Keratinocyte (primary cell): ENCODE measurements around the gene CLDN2. TPM values are rescaled to one million over a fixed set of nuclear protein-coding genes. Genes with fewer than 3 reads are reported as not detected.

ENCODE experiments used
- DNase-seq: peaks from one replicate; pipeline ENCODE4 v3.0.0-alpha.2; 2011; ENCODE audit warnings: low read depth, missing footprints, low spot score
- FAIRE-seq: peaks from 2 replicates; lab custom pipeline; 2011; peaks lifted over from hg19 to GRCh38; lab: Jason Lieb, UNC
- H2AFZ ChIP-seq: 2 replicates; pipeline ENCODE4 v1.6.0; 2012; ENCODE audit warnings: low read length, control low read depth, inconsistent platforms; ENCODE audit not compliant: control insufficient read depth
- H3K27ac ChIP-seq: 2 replicates; pipeline ENCODE4 v1.5.1; 2011; ENCODE audit warnings: low read length; ENCODE audit not compliant: control insufficient read depth, insufficient read depth
- H3K27me3 ChIP-seq: 3 replicates; pipeline ENCODE4 v1.6.0; 2011; ENCODE audit warnings: low read length; ENCODE audit not compliant: control insufficient read depth, insufficient read depth; ENCODE audit errors: extremely low read depth
- H3K36me3 ChIP-seq, 2 experiments: 2 replicates in 1 of 2; 3 replicates in 1 of 2; pipeline ENCODE4 v1.5.1; 2011; ENCODE audit warnings: low read length in 2 of 2, mild to moderate bottlenecking in 1 of 2; ENCODE audit not compliant: control insufficient read depth in 2 of 2, insufficient read depth in 2 of 2; ENCODE audit errors: extremely low read depth in 1 of 2
- H3K4me1 ChIP-seq: 3 replicates; pipeline ENCODE4 v1.5.1; 2011; ENCODE audit warnings: low read length; ENCODE audit not compliant: control insufficient read depth, insufficient read depth; ENCODE audit errors: extremely low read depth
- H3K4me2 ChIP-seq: 3 replicates; pipeline ENCODE4 v1.6.0; 2011; ENCODE audit warnings: low read depth, low read length; ENCODE audit not compliant: control insufficient read depth, insufficient read depth; ENCODE audit errors: extremely low read depth
- H3K4me3 ChIP-seq, 3 experiments: fragments of 200-600 bp in 1 of 3; sonication (generic) in 1 of 3; 2 replicates in 2 of 3; 3 replicates in 1 of 3; pipeline ENCODE4 v1.5.1; 2011 to 2016; ENCODE audit warnings: low read length in 3 of 3, mild to moderate bottlenecking in 3 of 3, control low read depth in 2 of 3, inconsistent platforms in 1 of 3, low read depth in 1 of 3, mixed read lengths in 1 of 3, mixed run types in 1 of 3, moderate library complexity in 1 of 3; ENCODE audit not compliant: control insufficient read depth in 2 of 3, insufficient read depth in 2 of 3; ENCODE audit errors: extremely low read depth in 1 of 3
- H3K79me2 ChIP-seq: 2 replicates; pipeline ENCODE4 v1.6.0; 2012; ENCODE audit warnings: low read length; ENCODE audit not compliant: control insufficient read depth, insufficient read depth
- H3K9ac ChIP-seq: 3 replicates; pipeline ENCODE4 v1.6.0; 2011; ENCODE audit warnings: low read length; ENCODE audit not compliant: control insufficient read depth, insufficient read depth; ENCODE audit errors: extremely low read depth
- H3K9me1 ChIP-seq: 3 replicates; pipeline ENCODE4 v1.6.0; 2011; ENCODE audit warnings: low read length; ENCODE audit not compliant: control insufficient read depth, insufficient read depth; ENCODE audit errors: extremely low read depth
- H3K9me3 ChIP-seq: 2 replicates; pipeline ENCODE4 v1.5.1; 2012; ENCODE audit warnings: low read depth, low read length; ENCODE audit not compliant: control insufficient read depth
- H4K20me1 ChIP-seq: 3 replicates; pipeline ENCODE4 v1.6.0; 2011; ENCODE audit warnings: low read length; ENCODE audit not compliant: control insufficient read depth, insufficient read depth; ENCODE audit errors: extremely low read depth
- EZH2 ChIP-seq: IDR thresholded peaks from one replicate; pipeline ENCODE4 v1.6.1; 2012; ENCODE audit warnings: inconsistent platforms, mild to moderate bottlenecking, low read length, moderate library complexity
- dilution Hi-C: fragments of 300-500 bp; cut with MboI; formaldehyde crosslinking; loops from one replicate; pipeline ENCODE4 v1.7.0; 2020; ENCODE audit warnings: low sequenced_read_pairs; ENCODE audit not compliant: extremely low pct_ligation_motif_present
- polyA plus RNA-seq, 5 experiments: library from polyadenylated mRNA; depleted of rRNA in 3 of 5; stranded (reverse) in 3 of 5; stranded (forward) in 1 of 5; unstranded in 1 of 5; fragments of >200 nt; gene quantifications; 1 replicate in 1 of 5; 2 replicates in 3 of 5; 3 replicates in 1 of 5; pipeline versions ENCODE4 v1.2.1 to v1.2.3, GENCODE V29; 2011 to 2012; ENCODE audit warnings: missing spikeins in 2 of 5, low read depth in 1 of 5, low replicate concordance in 1 of 5
- TF ChIP-seq, protein P1 (sequence below), 3 experiments: IDR thresholded peaks in 1 of 3; conservative IDR thresholded peaks in 1 of 3; optimal IDR thresholded peaks in 1 of 3; 2 replicates in 2 of 3; 3 replicates in 1 of 3; pipeline versions ENCODE3 to v1.5.1; 2011; ENCODE audit warnings: low read length in 3 of 3, mild to moderate bottlenecking in 3 of 3, moderate library complexity in 2 of 3, control low read depth in 1 of 3, inconsistent platforms in 1 of 3; ENCODE audit not compliant: insufficient read depth in 2 of 3; ENCODE audit errors: extremely low read depth in 1 of 3

The CLDN2 gene
- polyA plus RNA-seq, 1 donor (not counting 4 experiments of a cell fraction or from before 2014, with no cell fraction given): not detected

DNA sequence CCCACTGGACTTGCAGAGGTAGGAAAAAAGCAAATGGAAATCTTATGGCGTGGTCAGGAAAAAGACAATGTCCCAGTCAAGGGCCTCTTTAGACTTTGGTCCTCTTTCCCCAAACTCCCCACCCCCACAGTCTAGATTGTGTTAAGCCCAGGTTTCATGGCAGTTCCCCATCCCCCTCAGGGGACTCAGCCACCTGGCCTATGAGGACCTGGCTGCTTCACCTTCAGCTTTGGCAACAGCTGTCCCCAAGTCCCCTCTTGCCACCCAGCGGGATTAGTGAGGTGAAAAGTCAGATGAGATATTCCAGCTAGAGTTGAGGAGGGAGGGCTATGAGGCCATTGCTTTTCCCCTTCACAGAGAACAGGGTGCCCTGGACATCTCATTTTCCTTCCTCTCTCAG is 17.5 kb upstream of the CLDN2 start:
- dilution Hi-C loops: no loop called here
- Histone ChIP-seq H3K27ac (no peak overlapping the region), H3K9me1 (no peaks in the 10 kb centered on the region), H3K4me3 (no peak overlapping the region), H2AFZ (no peak overlapping the region), H3K27me3 (peaks cover 7% of the 10 kb centered on the region), H3K79me2 (no peaks in the 10 kb centered on the region), H4K20me1 (no peaks in the 10 kb centered on the region), H3K4me2 (no peak overlapping the region), H3K9me3 (no peaks in the 10 kb centered on the region), H3K9ac (no peak overlapping the region), H3K36me3 (no peaks in the 10 kb centered on the region), H3K4me1 (no peaks in the 10 kb centered on the region)
- no peak for DNase-seq
- FAIRE-seq: no peak
- TF ChIP-seq, protein P1, sequence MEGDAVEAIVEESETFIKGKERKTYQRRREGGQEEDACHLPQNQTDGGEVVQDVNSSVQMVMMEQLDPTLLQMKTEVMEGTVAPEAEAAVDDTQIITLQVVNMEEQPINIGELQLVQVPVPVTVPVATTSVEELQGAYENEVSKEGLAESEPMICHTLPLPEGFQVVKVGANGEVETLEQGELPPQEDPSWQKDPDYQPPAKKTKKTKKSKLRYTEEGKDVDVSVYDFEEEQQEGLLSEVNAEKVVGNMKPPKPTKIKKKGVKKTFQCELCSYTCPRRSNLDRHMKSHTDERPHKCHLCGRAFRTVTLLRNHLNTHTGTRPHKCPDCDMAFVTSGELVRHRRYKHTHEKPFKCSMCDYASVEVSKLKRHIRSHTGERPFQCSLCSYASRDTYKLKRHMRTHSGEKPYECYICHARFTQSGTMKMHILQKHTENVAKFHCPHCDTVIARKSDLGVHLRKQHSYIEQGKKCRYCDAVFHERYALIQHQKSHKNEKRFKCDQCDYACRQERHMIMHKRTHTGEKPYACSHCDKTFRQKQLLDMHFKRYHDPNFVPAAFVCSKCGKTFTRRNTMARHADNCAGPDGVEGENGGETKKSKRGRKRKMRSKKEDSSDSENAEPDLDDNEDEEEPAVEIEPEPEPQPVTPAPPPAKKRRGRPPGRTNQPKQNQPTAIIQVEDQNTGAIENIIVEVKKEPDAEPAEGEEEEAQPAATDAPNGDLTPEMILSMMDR (optimal IDR thresholded peaks at IDR 0.05 in 1 of 3, IDR thresholded peaks at IDR 0.05 in 1 of 3, conservative IDR thresholded peaks at IDR 0.05 in 1 of 3; ENCODE audit: extremely low read depth in 1 of 3, insufficient read depth in 2 of 3, low read length in 3 of 3): no peak
- no peak for TF ChIP-seq EZH2

DNA sequence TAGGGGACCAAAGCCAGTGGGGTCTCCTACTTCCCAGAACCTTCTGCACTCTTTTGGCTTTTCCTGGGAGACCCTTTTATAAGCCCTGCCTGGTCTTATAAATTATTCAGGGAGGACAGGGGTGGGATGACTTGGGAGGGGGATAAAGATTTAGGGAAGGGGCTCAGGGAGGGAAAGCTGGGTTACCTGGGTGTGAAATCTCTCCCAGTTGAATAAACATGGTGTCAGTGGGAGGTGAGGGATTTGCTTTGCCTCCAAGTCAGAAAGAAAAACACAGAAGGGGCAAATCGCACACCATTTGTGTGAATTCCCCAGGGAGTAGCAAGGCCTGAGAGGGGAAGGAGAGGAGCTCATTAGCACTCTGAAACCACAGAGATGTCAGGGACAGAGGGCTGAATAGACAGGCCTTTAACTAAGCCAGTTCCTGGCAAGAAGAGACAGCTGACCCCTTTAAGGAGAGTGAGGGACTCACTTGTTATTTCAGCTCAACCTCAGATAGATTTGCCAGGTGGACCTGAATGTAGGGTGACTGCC is 16.8 kb upstream of the CLDN2 start, which contains the start of gene RIPPLY1:
Gene RIPPLY1 (minus strand): TSS at position 51 of the 534 bp plus-strand sequence. CDS start 54 bp downstream, outside the sequence.
- H4K20me1 ChIP-seq: no peaks in the 10 kb centered on the region
- no peaks in the 10 kb centered on the region for H3K36me3 ChIP-seq
- no peak within 1 kb of the TSS for H3K27ac ChIP-seq
- H3K4me1 ChIP-seq: no peaks in the 10 kb centered on the region
- H2AFZ ChIP-seq: no peak within 1 kb of the TSS
- DNase-seq (no peak), FAIRE-seq (no peak)
- H3K79me2 ChIP-seq: no peaks in the 10 kb centered on the region
- no peak within 1 kb of the TSS for H3K9ac ChIP-seq
- H3K27me3 ChIP-seq: peaks cover 7% of the 10 kb centered on the region
- H3K9me3 ChIP-seq: no peaks in the 10 kb centered on the region
- dilution Hi-C loops: no loop called here
- TF ChIP-seq, protein P1 (optimal IDR thresholded peaks at IDR 0.05 in 1 of 3, IDR thresholded peaks at IDR 0.05 in 1 of 3, conservative IDR thresholded peaks at IDR 0.05 in 1 of 3; ENCODE audit: extremely low read depth in 1 of 3, insufficient read depth in 2 of 3, low read length in 3 of 3): no peak
- no peak within 1 kb of the TSS for H3K4me2 ChIP-seq
- no peaks in the 10 kb centered on the region for H3K9me1 ChIP-seq
- no peak within 1 kb of the TSS for H3K4me3 ChIP-seq
